Embryonic facial prominence (tissue), 1 donor: ENCODE measurements around the gene CALD1.
A peak's percentile ranks its signal among the peaks of the same experiment; 100 is the strongest.

ENCODE experiments used
- DNase-seq: peaks from one replicate; pipeline ENCODE4 v3.0.0-alpha.2; 2016; ENCODE audit errors: extremely low spot score

Gene CALD1

DNA sequence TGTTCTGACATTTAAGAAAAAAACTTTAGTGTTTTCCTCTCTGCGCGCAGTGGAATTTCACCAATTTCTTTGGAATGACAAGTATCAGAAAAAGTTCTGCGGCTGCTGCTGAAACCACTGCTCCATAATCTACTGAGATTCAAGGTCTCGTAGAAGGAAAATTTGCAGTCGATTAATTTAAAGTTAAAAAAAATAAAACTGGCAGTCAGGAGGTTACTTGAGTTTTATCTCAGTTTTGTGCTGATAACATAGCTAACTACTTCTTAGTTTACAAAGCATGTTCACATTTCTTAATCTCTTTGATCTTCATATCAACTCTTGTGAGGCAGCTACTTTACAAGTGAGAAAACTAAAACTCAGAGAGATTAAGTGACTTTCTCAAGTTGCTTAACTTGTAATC is 18.2 kb upstream of the CALD1 start:
- no peak for DNase-seq

DNA sequence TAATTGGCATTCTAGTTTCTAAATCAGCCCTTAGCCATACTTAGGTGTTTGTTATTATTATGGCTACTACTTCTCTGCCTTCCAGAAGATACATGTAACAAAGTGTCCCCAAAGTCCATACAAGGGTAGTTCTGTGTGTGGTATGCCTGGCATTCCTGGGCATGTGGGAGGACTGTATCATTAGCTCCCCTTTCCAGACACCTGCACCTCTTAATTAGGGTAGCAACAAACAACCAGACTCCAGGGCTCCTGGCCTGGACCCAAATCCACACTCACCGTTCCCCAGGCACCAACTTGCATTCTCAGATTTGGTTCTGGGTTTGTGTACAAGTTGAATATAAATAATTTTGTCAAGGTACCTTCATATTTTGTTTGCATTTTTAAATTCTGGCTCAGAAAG is 15.5 kb upstream of the CALD1 start:
- no peak for DNase-seq

DNA sequence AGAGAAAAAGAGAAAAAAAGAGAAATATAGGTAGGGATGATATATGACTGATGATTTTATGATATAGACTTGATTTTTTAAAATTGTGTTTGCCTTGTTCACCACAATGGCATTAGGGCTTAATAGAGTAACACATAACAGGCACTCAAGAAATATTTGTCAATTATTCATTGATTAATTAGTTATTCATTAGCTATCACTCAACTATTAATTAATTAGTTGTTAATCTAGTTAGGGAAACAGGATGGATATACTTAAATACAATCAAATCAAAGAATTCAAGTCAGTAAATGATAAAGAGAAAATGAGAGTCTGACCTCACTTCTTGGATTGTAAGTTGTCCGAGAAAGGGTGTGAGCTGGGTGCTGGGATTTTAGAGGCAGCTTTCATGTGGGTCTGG is 15.1 kb upstream of the CALD1 start:
- no peak for DNase-seq

DNA sequence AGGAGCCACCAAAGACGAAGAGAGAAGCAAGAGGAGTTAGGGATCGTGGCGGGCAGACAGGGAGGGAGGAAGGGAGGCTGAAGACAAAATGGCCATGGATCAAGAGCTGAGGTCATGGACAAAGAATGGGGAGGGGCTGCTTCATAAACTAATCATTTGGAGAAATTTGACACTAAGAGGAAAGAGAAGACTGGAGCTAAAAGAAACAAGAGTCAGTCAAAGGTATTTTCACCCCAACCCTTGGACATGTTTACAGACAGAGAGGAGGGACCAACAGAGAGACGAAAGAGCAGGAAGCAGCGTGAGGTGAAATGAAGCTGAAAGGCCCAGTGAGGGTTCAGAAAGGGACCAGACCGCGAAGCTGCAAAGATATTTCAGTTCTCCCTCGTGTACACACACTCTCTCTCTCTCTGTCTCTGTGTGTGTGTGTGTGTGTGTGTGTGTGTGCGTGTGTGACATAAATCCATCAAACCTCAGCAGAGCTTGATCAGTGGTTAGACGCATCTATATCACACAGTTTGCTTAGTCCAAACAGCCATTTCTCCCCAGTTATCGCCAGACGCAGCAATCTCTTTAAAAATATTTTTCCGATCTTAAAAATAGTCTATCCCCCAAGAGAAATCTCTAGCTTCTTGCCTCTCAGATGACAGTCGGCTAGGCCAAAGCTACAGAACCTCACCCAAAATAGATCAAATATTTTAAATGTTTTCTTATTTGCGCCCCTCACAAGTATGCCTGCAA is 12.5 kb upstream of the CALD1 start:
- no peak for DNase-seq

DNA sequence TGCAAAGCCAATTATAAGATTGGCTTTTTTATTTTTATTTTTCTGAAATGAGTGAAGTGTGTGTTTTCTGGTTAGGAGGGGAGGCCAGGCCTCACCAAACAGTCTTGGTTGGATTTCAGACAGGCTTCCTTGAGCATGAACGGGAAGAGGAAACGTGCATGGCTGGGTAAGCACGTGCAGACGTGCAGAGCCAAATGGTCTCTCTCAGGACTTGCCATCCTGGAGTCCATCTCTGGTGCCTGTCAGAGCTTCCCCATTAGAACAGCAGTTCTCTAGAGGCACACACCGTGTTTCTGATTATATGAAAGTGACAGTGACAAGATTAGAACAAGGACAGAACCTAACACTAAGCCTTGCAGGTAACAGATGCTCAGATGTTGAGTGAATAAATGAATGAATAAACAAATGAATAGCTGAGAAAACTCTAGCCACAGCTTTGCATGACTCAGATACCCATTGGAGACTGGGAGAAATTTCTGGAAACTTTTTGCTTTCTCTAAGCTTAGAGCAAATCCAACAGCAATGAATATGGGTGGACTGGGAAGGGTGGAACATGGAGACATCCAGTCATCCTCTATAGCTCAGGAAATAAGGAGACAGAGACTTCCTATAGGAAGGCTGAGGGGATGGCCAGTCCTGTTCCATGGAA is 11.8 kb upstream of the CALD1 start:
- no peak for DNase-seq

DNA sequence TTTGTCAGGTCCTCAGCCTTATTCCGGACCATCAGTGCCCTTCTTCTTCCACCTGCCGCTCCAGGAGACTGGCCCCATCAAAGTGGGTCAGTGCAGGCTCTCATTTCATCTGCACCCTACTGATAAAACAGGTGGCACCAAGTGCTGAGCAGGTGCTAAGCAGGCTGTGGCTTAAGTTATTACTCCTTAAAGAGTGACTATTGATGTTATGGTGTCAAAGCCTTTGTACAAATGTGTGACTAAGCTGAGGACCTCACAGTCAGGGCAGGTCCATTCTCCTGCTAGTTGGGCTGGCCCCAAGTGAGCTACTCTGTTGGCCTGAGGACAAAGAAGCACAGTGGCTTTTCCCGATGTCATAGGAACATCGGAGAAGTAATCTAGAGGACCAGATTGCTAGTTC is 11.2 kb upstream of the CALD1 start:
- DNase-seq = no peak

DNA sequence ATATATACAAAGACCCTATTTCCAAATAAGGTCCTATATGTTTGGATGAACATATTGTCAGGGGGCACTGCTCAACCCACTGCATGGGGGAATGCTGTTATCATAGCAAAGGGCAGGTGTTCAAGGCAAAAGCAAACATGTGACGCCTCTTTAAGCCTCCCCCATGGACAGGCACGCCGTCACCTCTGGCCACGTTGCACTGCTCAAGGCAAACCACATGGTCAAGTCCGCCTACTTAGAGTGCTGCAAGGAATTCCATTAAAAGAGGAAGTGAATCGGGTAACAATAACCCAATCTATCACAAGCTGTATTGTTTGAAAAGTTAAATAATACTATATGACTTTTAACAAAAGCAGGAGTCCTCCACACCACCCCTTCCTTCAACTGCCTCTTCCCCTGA is 8.8 kb upstream of the CALD1 start:
- DNase-seq = no peak

DNA sequence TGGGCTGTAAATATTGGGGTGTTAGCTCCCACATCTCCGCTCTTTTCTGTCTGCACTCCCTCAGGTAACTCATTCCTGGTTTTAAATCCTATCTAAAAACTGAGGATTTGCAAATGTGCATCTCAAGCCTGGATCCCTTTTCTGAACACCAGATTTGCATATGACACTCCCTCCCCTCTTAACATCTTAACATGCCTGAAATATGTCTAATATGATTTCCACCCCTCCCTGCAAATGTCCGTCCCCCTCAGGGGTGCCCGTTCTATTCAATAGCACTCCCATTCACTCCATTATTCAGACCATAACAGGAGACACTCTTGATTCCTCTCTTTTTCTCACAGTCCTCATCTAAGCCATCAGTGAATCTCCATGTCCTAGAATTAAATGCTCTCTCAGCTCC is 8.3 kb upstream of the CALD1 start:
- DNase-seq = no peak

DNA sequence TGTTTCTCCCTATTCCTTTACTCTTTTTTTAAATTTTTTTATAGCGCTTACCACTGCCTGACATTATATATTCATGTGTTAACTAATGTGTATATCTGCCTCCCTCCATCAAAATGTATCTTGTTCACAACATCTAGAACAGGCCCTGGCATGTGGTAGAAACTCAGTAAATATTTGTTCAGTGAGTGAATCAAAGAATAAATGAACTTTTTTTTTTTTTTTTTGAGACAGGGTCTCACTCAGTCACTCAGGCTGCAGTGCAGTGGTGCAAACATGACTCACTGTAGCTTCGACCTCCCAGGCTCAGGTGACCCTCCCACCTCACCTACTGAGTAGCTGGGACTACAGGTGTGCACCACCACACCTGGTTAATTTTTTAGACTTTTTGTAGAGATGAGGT is 7.5 kb upstream of the CALD1 start:
- DNase-seq = no peak

DNA sequence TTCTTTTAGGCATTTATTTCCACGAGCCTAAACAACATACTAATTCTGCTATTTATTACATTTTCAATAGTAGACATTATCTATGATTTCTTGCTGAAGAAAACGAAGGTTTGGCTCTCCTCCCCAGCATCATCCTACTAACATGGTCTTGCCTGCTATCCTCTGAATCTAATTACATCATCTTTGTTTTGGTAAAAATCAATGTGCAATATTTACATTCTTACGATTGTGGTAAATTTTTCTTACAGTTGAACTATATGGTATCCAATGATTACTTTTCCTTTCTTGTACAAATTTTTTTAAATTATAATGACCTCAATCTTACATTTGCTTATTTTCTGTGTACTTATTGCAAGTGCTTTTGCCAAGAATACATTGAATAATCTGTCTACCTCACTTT is 7.0 kb upstream of the CALD1 start:
- no peak for DNase-seq

DNA sequence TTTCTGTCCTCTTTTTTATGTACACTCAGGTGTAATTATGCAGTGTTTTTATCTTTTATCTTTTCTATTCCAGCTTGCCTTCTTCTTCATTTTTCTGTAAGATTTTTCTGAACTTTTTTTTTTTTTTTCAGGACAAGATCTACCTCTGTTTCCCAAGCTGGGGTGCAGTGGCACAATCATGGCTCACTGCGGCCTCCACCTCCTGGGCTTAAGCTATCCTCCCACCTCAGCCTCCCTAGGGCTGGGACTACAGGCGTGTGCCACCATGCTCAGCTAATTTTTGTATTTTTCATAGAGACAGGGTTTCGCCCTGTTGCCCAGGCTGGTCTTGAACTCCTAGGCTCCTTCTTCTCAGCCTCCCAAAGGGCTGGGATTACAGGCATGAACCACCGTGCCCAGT is 6.3 kb upstream of the CALD1 start:
- DNase-seq = no peak

DNA sequence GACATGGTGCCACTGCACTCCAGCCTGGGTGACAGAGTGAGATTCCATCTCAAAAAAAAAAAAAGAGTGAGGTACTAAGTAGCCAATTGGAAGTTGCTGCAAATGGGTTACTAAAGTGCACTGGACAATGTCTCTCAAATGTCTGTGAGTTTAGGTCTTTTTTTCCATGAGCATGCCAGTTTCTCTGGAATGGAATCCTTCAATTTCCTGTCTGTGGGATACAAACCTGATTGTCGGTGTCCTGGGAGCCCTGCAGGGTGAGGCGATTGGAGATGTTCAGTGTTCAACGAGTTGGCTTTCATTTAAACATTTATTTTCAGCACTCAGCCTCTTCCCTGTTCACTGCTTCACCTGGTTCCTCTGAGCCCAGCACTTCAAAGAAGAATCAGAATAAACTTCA is 5.3 kb upstream of the CALD1 start:
- no peak for DNase-seq

DNA sequence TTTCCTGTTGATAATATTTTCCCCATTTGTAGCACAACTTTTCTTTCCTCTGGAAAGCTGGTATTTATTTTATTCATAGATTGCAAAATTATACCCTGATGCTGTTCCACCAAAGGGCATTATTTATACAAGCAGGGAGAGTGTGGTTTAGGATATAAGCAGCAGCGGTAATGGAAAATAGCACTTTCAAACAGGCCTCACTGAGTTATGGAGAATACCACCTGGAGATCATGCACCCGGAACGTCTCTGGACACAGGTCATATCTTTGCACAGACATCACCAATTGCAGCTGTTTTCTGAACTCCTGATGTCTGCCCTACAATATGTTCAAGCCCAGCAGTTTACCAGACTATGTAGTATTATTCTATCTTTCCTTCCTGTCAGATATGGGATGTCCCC is 2.0 kb upstream of the CALD1 start:
- DNase-seq = no peak

DNA sequence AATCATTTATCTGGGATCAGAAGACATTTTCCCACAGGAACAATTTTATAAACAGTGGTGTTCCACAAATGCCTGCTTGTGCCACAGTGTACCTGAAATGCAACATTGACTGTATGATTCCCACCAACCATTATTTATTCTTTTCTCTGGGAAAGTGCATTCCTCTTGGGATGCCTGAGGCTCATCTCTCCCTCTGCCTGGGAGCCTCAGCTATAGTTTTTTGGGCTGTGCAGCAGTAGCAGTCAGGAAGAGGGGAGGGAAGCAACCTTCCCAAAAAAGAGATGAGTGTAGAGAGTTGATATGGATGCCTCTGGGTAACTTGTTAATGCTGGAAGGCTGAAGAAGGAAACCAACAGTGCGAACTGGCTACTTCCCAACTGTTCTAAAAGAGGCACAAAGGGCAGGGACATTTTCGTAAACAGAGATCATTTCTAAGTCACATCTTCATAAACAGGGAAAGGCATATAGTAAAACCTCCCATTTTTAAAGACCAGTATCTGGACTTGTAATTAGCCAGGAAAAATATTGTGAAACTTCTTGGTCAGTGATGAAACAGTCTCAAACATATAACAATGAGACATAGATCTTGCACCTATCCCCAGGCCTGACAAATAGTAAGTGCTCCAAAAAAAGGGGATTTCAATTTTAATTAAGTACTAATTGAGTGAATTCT is 1.4 kb upstream of the CALD1 start:
- no peak for DNase-seq

DNA sequence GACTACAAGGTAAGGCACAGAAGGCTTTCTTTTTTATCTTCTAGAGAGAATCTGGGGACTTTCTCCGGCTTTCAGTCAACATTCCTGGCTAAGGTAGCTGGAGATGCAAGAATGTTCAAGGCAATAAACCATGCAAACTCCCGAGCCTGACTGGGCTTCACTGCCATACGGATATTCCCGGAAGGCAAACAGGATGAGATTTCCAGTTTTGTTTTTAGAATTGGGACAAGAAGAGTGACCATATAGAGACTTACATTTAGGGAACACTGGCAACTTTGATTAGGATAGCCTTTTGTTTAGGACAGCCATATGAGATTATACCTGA is 269 bp downstream of the CALD1 start:
- DNase-seq = peak; percentile 43

DNA sequence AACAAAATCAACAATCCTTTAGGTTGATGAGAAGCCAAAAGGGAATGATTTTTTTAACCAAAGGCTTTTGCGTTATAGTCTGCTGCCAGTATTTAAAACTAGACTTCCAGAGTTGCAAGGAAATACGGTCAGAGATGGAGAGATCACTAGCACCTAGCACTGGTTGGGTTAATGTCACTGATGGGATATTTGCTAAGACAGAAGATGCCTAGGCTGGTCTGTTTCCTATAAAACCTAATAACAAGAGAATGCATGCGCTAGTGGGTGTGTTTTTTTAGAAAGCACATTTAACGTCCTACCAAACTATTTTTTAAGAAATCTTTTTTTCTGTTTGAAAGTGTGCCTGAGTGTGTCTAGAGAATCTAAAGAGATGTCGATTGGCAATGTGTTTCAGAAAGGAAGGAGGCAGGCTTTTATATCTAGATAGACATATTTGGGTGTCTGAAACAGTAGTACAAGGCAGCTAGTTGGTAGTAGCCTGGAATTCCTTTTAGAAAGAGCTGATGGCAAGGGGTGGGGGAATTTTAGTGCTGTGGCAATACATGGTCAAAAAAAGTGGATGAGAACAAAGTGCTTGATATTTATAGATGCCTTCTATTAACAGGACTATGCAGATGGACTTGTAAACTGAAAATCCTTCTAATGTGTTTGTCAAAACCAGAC is 863 bp downstream of the CALD1 start:
- DNase-seq = no peak

DNA sequence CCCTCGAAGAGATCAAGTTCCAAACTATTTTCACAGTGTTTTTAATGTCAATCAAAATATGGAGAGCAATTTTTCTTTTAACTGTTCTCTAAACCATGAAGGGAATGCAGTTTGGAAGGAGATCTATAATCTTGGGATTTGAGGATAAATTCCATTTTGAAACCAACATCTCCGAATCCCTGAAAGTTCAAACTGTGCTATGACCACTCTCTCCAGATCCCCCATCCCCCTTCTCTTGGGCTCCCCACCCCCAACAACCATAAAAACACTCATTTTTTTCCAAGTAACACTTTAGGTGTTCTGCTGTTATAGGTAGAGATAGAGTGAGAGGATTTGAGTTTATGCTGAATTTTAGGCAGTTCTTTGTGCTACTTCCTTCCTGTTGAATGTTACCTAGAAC is 1.7 kb downstream of the CALD1 start:
- no peak for DNase-seq

DNA sequence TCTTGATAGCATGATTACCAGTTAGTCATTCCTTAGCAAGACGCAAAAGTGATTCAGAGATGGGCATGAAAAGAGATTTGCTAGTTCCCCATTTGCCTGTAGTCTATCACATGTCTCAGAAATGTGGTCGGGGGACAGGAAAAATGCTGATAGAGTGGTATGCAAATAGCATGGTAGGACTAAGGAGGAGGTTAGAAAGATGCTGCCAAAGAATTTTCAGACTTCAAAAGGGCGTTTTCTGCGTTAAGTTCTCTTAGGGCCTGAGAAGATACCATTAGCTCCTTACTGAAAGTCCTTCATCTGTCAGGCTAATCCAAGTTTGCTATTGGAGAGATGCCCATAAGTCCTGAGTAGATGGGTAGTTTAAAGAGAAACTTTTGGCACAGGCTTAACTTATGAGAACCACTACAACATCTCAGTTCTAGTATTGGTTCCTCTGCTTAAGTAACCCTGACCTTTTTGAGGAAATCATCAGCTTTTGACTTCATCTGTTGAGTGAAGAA is 2.7 kb downstream of the CALD1 start:
- no peak for DNase-seq

DNA sequence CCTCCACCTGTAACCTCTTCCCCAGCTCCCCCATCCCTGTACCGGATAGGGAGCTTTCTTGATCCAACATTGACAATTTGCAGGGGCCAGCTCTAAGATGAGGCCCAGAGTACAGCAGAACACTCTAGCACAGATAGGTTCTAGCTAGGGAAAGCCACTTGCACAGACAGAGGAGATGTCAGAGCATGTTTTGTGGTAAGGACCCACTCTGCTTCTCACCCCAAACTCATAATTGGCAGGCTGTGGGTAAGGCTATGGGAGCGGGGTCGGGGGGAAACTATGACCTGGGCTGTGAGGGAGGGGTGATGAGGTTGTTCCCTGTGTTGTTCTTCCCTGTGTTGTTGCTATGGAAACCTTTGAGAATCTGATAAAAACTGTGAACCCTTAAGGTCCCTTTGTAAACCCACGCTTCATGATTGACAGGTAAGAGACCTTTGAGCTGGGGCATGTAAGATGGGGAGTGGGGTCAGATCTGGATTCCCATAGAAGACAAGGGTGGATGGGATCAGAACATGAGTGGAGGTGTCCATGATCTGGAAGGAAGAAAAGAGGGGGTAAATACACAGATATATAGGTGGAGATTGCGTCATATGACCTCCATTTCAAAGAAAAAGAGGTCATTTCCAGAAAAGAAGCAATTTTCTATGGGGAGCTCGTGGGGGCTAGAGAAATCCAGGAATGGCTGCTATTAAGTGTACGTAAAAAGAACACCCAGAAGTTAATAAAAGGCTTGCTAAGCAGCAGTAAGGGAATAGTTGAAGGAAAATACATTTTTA is 4.0 kb downstream of the CALD1 start:
- no peak for DNase-seq

DNA sequence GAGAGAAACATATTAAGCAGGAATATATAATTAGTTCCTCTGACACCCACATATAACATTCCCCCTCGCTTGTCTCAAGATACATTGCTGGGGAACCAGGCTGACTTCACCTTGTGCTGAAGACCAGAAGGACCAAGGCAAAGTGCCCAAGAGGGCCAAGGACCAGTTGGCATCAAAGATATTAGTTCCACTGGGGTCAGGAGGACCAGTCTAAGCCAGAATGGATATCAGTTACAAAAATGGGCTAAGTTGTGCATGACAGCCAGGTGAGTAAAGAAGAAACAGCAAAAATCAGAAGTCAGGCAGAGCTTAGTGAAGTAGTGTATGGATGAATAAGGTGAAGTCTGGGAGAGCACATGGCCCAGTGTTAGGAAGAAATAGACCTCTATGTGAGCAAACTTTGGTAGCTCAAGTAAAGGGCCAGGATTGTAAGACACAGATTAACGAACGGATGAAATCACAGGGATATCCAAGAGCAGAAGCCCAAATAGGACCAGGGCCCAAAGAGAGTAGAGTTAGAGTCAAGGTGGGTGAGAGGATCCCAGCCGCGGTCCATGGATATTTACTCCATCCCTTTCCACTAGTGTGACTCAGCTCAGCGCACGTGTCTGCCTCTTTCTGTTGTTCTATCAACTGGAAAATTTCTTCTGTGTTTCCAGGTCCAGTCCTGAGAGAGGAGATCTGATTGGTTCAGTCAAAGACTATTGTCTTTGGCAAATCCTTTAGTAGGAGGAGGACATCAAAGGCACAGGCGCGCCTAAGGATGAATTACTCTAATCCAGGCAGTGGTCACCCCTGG is 5.0 kb downstream of the CALD1 start:
- no peak for DNase-seq

DNA sequence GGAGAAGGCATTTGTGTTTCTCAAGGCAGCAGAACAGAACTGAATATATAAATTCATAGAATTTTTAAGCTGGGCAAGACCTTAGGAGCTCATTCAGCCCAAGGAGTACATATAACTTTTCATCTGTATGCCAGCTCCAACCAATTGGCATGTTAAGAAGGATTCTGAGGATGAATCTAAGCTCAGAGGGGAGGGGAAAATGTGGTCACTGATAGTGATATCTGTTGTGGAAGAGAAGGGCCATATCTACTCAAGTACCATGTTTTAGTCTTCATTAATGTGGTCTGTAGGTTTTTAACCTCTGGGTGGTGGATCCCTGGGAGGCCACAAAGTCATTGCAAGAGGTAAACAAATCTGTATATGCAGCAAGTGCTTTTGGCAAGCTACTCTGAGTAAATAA is 6.4 kb downstream of the CALD1 start:
- no peak for DNase-seq
